Measurements from ENCODE around the gene TRDMT1. TPM values are rescaled to one million over a fixed set of nuclear protein-coding genes. Genes with fewer than 3 reads are reported as not detected.

TRDMT1 gene
- total RNA-seq, 4 donors from 2014 or later: 3.7 to 9.7 (median 7.9) TPM

DNA sequence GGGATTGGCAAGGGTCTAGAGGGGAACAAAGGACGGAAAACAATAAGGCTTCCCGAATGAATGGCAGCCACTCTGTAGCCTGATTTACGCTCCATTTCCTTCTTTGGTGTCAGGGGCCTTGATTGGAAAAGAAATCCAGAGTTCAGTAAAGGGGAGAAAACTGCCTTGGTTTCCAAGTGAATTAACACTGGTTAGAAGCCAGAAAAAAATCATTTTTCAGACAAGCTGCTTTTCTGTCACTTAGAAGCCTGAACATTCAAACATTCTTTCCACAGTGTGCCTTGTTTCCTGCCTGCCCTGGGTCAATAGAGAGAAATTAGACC lies 283 bp upstream of the TRDMT1 start:
- 29 to 80% methylated on average over 1 to 3 of the region's 3 CpGs for WGBS, 2 donors (ENCODE audit: low coverage in 1 of 2)
- Histone ChIP-seq H3K27me3 (no peaks in the 10 kb centered on the region), H3K4me3 (peak overlapping the region in 3 of 4 donors; percentile 64 to 90 (median 81)), H3K27ac (peak overlapping the region; percentile 90 to 95 (median 94)), H3K4me1 (peaks cover 0 to 24% (median 10%) of the 10 kb centered on the region in 4 donors), H3K9me3 (no peaks in the 10 kb centered on the region), H3K36me3 (no peaks in the 10 kb centered on the region)
- intact Hi-C loops (cut with DNase I; ENCODE audit: low total_unique reads): loop anchor here (2.0 kb wide), 1 partner anchor 27 kb away; the partner anchor contains the start of gene VIM
- DNase-seq: no peak
- in situ Hi-C loops (cut with MboI; ENCODE audit: low pct_ligation_motif_present in 1 of 4, low pct_unique_long_range_greater_than_20kb in 1 of 4, low sequenced_read_pairs in 3 of 4): no loop called here
- no peak for TF ChIP-seq POLR2AphosphoS5 (IDR thresholded peaks at IDR 0.05)
- no peak for TF ChIP-seq EP300 (IDR thresholded peaks at IDR 0.05; ENCODE audit: low read depth)
- no peak for TF ChIP-seq POLR2A (IDR thresholded peaks at IDR 0.05)
- TF ChIP-seq, protein P1, sequence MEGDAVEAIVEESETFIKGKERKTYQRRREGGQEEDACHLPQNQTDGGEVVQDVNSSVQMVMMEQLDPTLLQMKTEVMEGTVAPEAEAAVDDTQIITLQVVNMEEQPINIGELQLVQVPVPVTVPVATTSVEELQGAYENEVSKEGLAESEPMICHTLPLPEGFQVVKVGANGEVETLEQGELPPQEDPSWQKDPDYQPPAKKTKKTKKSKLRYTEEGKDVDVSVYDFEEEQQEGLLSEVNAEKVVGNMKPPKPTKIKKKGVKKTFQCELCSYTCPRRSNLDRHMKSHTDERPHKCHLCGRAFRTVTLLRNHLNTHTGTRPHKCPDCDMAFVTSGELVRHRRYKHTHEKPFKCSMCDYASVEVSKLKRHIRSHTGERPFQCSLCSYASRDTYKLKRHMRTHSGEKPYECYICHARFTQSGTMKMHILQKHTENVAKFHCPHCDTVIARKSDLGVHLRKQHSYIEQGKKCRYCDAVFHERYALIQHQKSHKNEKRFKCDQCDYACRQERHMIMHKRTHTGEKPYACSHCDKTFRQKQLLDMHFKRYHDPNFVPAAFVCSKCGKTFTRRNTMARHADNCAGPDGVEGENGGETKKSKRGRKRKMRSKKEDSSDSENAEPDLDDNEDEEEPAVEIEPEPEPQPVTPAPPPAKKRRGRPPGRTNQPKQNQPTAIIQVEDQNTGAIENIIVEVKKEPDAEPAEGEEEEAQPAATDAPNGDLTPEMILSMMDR (IDR thresholded peaks at IDR 0.05): no peak

DNA sequence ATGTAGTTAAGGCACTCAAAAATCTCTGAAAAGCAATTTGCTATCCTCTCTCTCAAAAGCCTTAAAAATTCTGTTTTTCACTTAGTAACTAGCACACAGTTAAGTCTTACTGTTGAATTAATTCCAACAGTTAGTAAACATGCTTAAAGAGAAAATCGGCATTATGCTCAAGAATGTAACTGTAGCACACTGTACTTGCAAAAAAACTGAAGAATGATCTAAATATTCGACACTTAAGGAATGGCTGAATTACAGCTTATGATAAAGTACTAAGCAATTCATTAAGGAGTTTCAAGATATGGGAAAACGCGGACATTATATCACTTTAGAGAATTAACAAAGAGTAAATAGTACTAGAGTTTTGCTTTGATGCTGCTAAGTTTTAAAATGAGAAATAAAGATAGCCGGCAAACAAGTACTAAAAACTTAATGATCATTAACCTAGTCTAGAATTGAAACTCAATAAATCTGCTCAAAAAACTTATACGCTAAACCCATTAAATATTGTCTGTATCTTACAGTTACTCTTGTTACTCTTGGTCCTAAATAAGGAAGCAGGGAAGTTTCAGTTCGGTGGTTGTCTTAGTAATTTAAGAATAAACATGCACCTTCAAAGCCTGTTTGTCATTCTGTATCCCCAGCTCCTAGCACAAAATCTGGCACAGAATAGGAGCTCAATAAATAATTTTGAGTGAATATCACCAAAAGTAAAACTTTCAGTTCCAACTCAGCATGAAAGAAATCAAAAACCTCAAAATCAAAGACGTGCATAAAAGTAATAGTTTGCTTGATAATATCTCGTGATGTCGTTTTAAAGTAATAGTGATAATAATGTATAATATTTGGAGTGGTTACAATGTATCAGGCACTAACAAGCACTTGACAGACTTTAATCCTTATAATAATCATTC lies 1.2 kb downstream of the TRDMT1 start:
- no peaks in the 10 kb centered on the region for H3K9me3 ChIP-seq
- in situ Hi-C loops (cut with MboI; ENCODE audit: low pct_ligation_motif_present in 1 of 4, low pct_unique_long_range_greater_than_20kb in 1 of 4, low sequenced_read_pairs in 3 of 4): no loop called here
- peak overlapping the region; percentile 90 to 95 (median 94) for H3K27ac ChIP-seq
- DNase-seq: no peak
- 11 to 21% methylated on average over 10 of the region's 10 CpGs for WGBS, 2 donors (ENCODE audit: low coverage in 1 of 2)
- peak overlapping the region in 3 of 4 donors; percentile 64 to 90 (median 81) for H3K4me3 ChIP-seq
- H3K27me3 ChIP-seq: no peaks in the 10 kb centered on the region
- H3K36me3 ChIP-seq: no peaks in the 10 kb centered on the region
- intact Hi-C loops (cut with DNase I; ENCODE audit: low total_unique reads): loop anchor here (2.0 kb wide), 1 partner anchor 29 kb away; the partner anchor contains the start of gene VIM
- H3K4me1 ChIP-seq: peaks cover 0 to 24% (median 10%) of the 10 kb centered on the region in 4 donors
- TF ChIP-seq EP300 (IDR thresholded peaks at IDR 0.05; ENCODE audit: low read depth) (no peak), POLR2AphosphoS5 (IDR thresholded peaks at IDR 0.05) (no peak), POLR2A (IDR thresholded peaks at IDR 0.05) (no peak)
- TF ChIP-seq, protein P1 (IDR thresholded peaks at IDR 0.05): no peak

DNA sequence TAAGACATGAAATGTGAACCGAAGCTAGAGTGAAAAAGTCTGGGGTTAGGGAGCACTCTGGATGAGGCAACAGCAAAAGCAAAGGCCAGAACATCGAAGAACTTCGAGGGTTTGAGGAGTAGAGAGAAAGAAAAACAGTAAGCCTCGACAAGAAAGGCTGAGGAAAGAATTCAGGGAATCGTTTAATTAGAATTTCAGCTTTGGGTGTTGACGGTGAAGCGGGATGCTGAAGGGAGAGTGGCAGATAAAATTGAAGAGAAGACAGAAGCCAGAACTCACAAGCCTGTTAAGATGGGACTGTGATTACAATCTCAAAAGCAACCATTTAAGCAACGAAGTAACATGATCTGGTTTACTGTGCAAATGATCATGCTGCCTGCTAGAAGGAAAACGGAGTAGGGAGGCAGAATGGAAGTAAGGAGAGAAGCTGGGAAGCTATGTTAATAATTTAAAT lies 2.1 kb downstream of the TRDMT1 start:
- Histone ChIP-seq H3K27ac (peak overlapping the region; percentile 90 to 95 (median 94)), H3K4me1 (peaks cover 0 to 24% (median 10%) of the 10 kb centered on the region in 4 donors), H3K9me3 (no peaks in the 10 kb centered on the region), H3K4me3 (peak overlapping the region in 1 of 4 donors; percentile 90), H3K27me3 (no peaks in the 10 kb centered on the region), H3K36me3 (no peaks in the 10 kb centered on the region)
- in situ Hi-C loops (cut with MboI; ENCODE audit: low pct_ligation_motif_present in 1 of 4, low pct_unique_long_range_greater_than_20kb in 1 of 4, low sequenced_read_pairs in 3 of 4) (no loop called here), intact Hi-C loops (cut with DNase I; ENCODE audit: low total_unique reads) (no loop called here)
- TF ChIP-seq, protein P1 (IDR thresholded peaks at IDR 0.05): no peak
- no peak for TF ChIP-seq POLR2A (IDR thresholded peaks at IDR 0.05)
- no peak for TF ChIP-seq EP300 (IDR thresholded peaks at IDR 0.05; ENCODE audit: low read depth)
- TF ChIP-seq POLR2AphosphoS5 (IDR thresholded peaks at IDR 0.05): no peak
- no peak for DNase-seq
- 60 to 64% methylated on average over 9 of the region's 9 CpGs for WGBS, 2 donors (ENCODE audit: low coverage in 1 of 2)

DNA sequence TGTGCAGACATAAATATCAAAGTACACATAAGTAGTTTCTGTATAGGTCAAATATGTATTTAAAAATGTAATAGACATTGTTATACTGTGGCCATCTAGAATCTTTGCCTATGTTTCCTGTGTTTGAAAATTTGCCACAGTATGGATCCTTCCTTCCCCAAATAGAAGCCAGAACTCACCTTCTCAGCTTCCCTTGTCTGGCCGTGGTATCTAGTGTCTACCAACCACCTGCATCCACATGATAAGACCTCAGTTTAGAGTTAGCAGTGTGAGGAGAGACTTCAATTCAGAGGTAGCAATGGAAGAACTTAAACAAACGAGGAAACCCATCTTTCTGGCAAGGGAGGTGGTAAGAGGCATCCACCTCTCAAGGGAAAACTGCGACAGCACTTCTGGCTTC lies 4.9 kb downstream of the TRDMT1 start:
- DNase-seq: no peak
- 80 to 86% methylated on average over 1 to 3 of the region's 3 CpGs for WGBS, 2 donors (ENCODE audit: low coverage in 1 of 2)
- no peaks in the 10 kb centered on the region for H3K9me3 ChIP-seq
- H3K36me3 ChIP-seq: no peaks in the 10 kb centered on the region
- intact Hi-C loops (cut with DNase I; ENCODE audit: low total_unique reads): no loop called here
- TF ChIP-seq POLR2AphosphoS5 (IDR thresholded peaks at IDR 0.05) (no peak), EP300 (IDR thresholded peaks at IDR 0.05; ENCODE audit: low read depth) (no peak), POLR2A (IDR thresholded peaks at IDR 0.05) (no peak)
- TF ChIP-seq, protein P1 (IDR thresholded peaks at IDR 0.05): no peak
- peaks cover 0 to 20% (median 7%) of the 10 kb centered on the region in 4 donors for H3K4me1 ChIP-seq
- no peaks in the 10 kb centered on the region for H3K27me3 ChIP-seq
- in situ Hi-C loops (cut with MboI; ENCODE audit: low pct_ligation_motif_present in 1 of 4, low pct_unique_long_range_greater_than_20kb in 1 of 4, low sequenced_read_pairs in 3 of 4): no loop called here
- H3K27ac ChIP-seq: no peak overlapping the region
- no peak overlapping the region for H3K4me3 ChIP-seq

Data from transverse colon (tissue), 4 donors.